Stimulated activated CD4-positive, alpha-beta T cell treated with anti-CD3 and anti-CD28 coated beads, Interleukin-12 subunit alpha, Interleukin-12 subunit beta, amount 100 ng/mL, for 4 hours (primary cell): Measurements from ENCODE around the gene NOTCH2NLA.
"Not testable (repeated sequence)": the region's sequence is repeated elsewhere in the genome, so short reads cannot be mapped to it uniquely, and the experiment has no call there.

Source experiments
- DNase-seq: peaks from one replicate; pipeline ENCODE4 v3.0.0-alpha.2; 2020

Gene NOTCH2NLA

GRCh38 chr1:146144465-146144864 lies 84.4 kb downstream of the NOTCH2NLA start, which contains the start of gene NBPF10:
Gene NBPF10, minus strand, starts transcription at chr1:146144804. Its CDS starts 35 bp downstream, at chr1:146144769.
- not testable (repeated sequence) for DNase-seq
